T follicular helper cell (primary cell): ENCODE results near the gene CUBN.

Source experiments
- DNase-seq: peaks from one replicate; pipeline ENCODE4 v3.0.0-alpha.2; 2020; ENCODE audit warnings: low read depth

The CUBN gene

GRCh38 chr10:17010363-17011145 is 119.1 kb downstream of the CUBN start:
- no peak for DNase-seq

GRCh38 chr10:17009212-17009700 is 120.4 kb downstream of the CUBN start:
- no peak for DNase-seq

GRCh38 chr10:17007418-17007770 is 122.2 kb downstream of the CUBN start:
- DNase-seq, result no peak

GRCh38 chr10:17006631-17007417 is 122.8 kb downstream of the CUBN start:
- no peak for DNase-seq

GRCh38 chr10:17005621-17006566 is 123.7 kb downstream of the CUBN start:
- no peak for DNase-seq

GRCh38 chr10:17004801-17005380 is 124.7 kb downstream of the CUBN start:
- no peak for DNase-seq

- no peak for DNase-seq
Measured at GRCh38 chr10:17003651-17004286, 125.8 kb downstream of the CUBN start.

GRCh38 chr10:17003151-17003550 is 126.5 kb downstream of the CUBN start:
- peak; percentile 26 for DNase-seq

GRCh38 chr10:17001961-17002749 is 127.5 kb downstream of the CUBN start:
- DNase-seq, result no peak

- DNase-seq, result no peak
Measured at GRCh38 chr10:17001297-17001744, 128.3 kb downstream of the CUBN start.

GRCh38 chr10:16999665-17000451 is 129.8 kb downstream of the CUBN start:
- no peak for DNase-seq

- no peak for DNase-seq
Measured at GRCh38 chr10:16996530-16996964, 133.1 kb downstream of the CUBN start.

- DNase-seq, result no peak
Measured at GRCh38 chr10:16995867-16996529, 133.6 kb downstream of the CUBN start.

GRCh38 chr10:16993186-16993585 is 136.4 kb downstream of the CUBN start:
- no peak for DNase-seq

- DNase-seq, result no peak
Measured at GRCh38 chr10:16992611-16993119, 136.9 kb downstream of the CUBN start.

- no peak for DNase-seq
Measured at GRCh38 chr10:16991011-16991410, 138.6 kb downstream of the CUBN start.

GRCh38 chr10:16989826-16990293 is 139.8 kb downstream of the CUBN start:
- DNase-seq, result no peak

- no peak for DNase-seq
Measured at GRCh38 chr10:16988900-16989299, 140.7 kb downstream of the CUBN start.
